H4 (cell line): ENCODE results near the gene TAS1R1. TPM values are rescaled to one million over a fixed set of nuclear protein-coding genes. Genes with fewer than 3 reads are reported as not detected.

Experiments used
- DNase-seq: peaks from one replicate; pipeline ENCODE4 v3.0.0-alpha.2; 2015; ENCODE audit warnings: low spot score
- total RNA-seq: library from RNA; depleted of rRNA; stranded (reverse); fragments of >200 nt; shearing (Covaris generic); gene quantifications from 2 replicates; pipeline ENCODE4 v1.2.3, GENCODE V29; 2014; rRNA removed

TAS1R1 gene
- total RNA-seq: not detected in 2 replicates

- DNase-seq: no peak
These were observed at the start of gene TAS1R1 for GRCh38 chr1:6554907-6555778. Gene TAS1R1, plus strand, starts transcription at chr1:6555307. Its CDS starts 67 bp downstream, at chr1:6555374.

- DNase-seq: no peak
These were observed 49.5 kb upstream of the TAS1R1 start for GRCh38 chr1:6505367-6506209.

DNA sequence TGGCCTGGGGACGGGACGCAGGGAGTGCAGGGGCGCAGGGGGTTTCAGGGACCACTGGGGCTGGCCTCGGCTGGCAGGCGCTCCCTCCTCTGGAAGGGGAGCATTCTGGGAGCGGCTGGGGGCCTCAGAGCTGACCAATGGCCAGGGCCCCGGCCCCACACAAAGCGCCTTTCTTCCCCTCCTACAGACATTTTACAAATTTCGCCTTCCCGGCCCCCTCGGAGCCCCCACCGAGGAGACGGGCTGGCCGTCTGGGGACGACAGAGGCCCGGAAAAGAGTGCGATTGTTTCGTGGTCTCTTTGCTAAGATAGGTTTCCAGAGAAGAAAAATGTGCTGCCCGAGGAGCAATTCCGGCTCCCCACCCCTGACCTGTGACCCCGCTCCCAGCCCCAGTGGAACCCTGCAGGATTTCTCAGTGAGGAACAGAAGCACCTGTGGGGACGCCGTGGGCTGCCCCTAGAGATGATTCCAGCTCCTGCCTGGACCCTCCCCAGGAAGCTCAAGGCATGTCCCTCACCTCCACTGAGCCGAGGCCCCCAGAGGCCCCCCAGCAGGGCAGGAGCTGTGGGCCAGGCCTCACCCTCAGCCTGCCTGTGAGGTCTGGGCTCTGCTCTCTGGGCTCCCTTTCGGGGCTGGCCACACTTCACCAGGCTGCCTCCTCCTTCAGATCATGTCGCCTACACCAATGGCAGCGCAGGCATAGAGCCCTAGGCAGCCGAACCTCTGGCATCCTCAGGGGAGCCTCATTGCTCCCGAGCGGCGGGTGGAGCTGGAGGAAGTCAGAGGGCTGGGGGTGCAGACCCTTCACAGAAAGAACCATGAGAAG, 48.7 kb upstream of the TAS1R1 start:
- DNase-seq: no peak

- no peak for DNase-seq
These were observed 48.1 kb upstream of the TAS1R1 start for GRCh38 chr1:6507037-6507428.

- no peak for DNase-seq
These were observed 47.6 kb upstream of the TAS1R1 start for GRCh38 chr1:6507461-6507911.

DNA sequence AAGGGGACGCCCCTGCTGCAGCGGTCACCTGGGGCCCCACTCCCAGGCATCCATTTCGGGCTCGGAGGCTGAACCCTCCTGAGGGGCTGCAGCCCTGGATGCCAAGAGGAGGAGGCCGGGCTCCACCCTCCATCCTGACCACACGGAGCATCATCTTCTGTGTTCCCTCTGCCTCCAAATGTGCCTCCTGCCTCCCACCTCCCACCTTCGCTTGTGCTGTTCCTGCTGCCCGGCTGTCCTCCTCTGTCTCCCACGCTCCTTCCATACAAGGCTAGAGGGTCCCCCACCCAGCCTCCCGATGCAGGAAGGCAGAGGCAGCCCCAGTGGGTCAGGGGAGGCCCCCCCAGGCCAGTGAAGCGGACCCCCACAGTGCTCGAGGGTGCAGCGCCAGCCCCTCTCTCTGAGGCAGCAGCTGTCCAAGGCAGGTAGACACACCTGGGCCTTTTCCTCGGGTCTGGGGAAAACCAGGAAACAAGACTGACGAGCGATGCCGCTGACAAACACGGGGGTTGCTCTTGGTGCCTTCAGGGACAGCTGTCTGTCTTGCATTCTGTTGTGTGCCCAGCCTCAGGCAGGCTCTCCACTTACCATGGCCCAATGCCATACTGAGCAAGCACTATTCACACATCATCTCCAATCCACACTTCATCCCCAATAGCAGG, 46.8 kb upstream of the TAS1R1 start:
- no peak for DNase-seq

DNA sequence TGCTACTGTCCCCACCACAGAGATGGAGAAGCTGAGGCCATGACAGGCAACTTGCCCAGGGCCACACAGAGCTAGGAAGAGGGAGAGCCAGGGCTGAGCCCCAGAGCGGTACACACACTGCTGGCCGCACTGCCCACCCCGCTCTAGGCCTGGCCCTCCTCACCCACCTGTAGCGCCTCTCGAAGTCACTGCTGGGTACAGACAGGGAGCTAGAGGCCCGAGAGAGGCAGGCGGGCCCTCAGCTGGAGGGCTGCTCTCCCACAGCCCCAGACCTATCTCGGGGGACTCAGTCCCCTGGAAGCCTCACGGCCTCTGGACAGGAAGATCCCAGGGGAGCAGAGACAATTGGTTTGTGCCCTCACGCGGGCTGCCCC, 46.3 kb upstream of the TAS1R1 start:
- no peak for DNase-seq

DNA sequence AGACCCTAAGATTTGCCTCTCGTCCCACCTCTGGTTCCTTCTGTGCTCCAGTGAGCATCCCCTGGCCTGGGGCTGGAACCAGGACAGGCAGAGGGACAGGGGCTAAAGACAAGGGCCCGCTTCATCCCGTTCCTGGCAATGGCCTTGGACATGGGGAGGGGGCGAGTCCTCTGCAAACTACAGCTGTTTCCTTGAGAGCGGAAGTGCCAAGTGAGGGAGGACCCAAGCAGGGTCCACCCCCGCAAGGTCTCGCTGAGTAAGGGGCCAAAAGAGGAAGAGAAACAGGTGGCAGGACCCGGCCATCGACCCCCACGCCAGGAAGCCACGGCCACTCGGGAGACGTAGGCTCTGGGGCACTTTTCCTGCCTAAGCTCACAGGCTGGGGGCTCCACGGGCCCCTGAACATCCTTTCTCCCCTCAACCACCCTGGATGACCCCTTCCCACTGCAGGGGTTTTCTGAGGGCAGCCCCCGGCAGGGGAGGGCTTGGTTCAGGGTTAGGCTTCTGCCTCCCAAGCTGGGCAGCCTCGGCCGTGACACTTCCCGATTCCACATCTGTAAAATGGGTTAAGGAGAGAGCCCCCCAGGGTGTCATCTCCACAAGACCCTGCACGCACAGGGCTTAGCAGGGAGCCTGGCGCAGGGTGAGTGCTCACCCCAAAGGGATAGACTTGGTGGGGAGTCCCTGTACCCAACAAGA, 45.7 kb upstream of the TAS1R1 start:
- DNase-seq: no peak

- DNase-seq: no peak
These were observed 45.2 kb upstream of the TAS1R1 start for GRCh38 chr1:6509919-6510291.

GRCh38 chr1:6510493-6510892, 44.6 kb upstream of the TAS1R1 start:
- no peak for DNase-seq

DNA sequence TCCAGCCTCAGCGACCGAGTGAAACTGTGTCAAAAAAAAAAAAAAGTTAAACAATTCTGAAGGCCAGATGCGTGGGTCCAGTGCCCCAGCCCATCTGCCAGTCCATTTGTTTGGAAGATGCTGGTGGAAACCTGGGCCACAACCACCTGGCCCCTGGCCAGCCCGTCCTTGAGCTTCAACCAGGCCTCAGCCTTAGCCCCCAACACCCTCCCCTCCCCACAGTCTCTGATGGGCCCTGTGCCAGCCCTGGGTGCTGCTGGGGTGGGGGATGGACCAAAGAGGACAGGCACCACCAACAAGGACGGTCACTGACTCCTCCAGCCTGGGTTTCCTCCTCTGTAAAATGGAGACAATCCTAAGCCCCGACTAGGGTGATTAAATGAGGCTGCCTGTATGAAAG, 44.1 kb upstream of the TAS1R1 start:
- DNase-seq: no peak

DNA sequence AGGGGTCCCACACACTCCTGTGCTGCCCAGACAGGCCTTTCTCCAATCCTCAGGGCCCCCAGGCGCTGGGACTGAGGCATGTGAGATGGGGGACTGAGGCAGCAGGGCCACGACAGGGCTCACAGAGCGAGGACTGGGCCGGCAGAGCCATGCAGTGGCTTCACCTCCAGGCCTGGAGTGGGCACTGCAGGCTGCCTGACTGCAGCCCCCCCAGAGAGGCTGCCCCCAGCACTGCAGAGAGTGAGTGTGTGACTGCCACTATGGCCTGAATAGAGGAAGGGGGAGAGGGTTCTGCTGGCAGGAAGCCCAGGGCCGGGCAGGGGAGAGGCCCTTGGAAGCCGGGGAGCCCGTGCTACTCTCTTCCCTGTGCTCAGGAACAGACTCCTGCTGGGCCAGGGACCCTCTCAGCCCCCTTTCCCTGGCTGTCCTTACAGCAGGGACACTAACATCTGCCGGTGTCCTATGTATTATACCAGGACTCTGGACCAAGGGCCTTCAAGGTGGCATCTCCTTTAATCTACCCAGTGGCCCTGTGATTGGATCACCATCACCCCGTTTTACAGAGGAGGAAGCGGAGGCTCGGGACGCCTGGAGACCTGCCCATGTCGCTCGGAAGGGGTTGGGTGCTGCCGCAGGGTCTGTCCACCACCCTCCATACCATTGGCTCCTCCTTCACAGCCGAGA, 43.4 kb upstream of the TAS1R1 start:
- no peak for DNase-seq

- no peak for DNase-seq
These were observed 42.7 kb upstream of the TAS1R1 start for GRCh38 chr1:6512245-6512907.

GRCh38 chr1:6512908-6513280, 42.2 kb upstream of the TAS1R1 start:
- DNase-seq: no peak

GRCh38 chr1:6513320-6513801, 41.7 kb upstream of the TAS1R1 start:
- no peak for DNase-seq

- no peak for DNase-seq
These were observed 39.3 kb upstream of the TAS1R1 start for GRCh38 chr1:6515771-6516170.

DNA sequence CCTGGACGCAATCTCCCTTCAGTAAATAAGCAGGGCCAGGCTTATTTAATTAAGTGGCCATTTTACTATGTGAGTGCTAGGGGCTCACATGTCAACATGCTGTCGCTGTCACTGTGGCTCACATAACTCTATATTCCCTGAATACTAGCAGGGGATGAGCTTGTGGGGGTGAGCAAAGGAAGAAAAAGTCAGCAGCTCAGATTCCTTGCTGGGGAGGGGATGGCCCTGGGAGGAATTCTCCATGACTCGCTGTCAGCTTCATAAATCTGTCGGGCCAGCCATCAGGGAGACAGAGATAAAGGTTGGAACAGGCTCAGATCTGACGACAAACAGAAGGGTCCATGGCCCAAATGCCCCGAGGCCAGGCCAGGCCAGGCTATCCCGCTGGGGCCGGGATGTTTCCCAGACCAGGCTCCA, 37.7 kb upstream of the TAS1R1 start:
- DNase-seq: no peak

GRCh38 chr1:6519491-6519934, 35.6 kb upstream of the TAS1R1 start:
- DNase-seq: no peak

GRCh38 chr1:6519935-6520671, 35.0 kb upstream of the TAS1R1 start:
- DNase-seq: peak; percentile 72
